ENCODE measurements around the gene LCE1F. TPM values are rescaled to one million over a fixed set of nuclear protein-coding genes. Genes with fewer than 3 reads are reported as not detected.

The LCE1F gene
- total and polyA plus RNA-seq, 2 of the 13 experiments (the other 11 are each of a cell fraction or from before 2014, with no cell fraction given) = not detected

DNA sequence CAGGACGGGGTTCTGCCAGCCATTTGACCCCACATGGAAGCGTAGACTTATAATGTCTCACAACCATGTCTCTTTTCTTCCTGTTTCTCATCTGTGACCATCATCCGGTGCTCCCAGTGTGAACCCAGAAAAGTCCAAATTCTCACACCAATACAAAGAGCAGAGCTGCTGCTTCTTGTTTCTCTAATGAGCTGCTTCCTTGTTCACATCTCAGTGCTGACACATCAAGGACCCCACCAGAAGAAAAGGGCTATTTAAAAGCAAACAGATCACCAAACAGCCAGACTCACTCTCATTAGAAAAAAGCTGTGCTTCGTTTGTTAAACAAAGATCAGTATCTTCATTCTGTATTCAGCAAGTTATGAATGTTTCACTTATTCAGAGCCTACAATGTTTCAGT, 20.7 kb downstream of the LCE1F start:
- Histone ChIP-seq H3K27me3 (ENCODE audit: control insufficient read depth in 1 of 2, insufficient read depth in 2 of 2, low read length in 2 of 2) (no peaks in the 10 kb centered on the region), H2AFZ (ENCODE audit: low read length) (no peak overlapping the region), H3K4me1 (ENCODE audit: insufficient read depth, low read length) (no peaks in the 10 kb centered on the region), H3K27ac (ENCODE audit: extremely low read length, insufficient read depth, low read length) (no peak overlapping the region), H3K4me2 (ENCODE audit: low read depth, low read length) (no peak overlapping the region), H3K9ac (ENCODE audit: insufficient read depth, low read depth, low read length) (no peak overlapping the region), H3K79me2 (ENCODE audit: insufficient read depth, low read length) (no peaks in the 10 kb centered on the region), H3K36me3 (replicated peaks in 1 of 2; ENCODE audit: control insufficient read depth in 1 of 2, insufficient read depth in 2 of 2, low read length in 2 of 2) (no peaks in the 10 kb centered on the region), H4K20me1 (ENCODE audit: insufficient read depth, low read length) (no peaks in the 10 kb centered on the region), H3K9me3 (ENCODE audit: low read length) (no peaks in the 10 kb centered on the region), H3K4me3 (replicated peaks in 1 of 3; ENCODE audit: insufficient read depth in 1 of 3, low read depth in 2 of 3, low read length in 3 of 3) (no peak overlapping the region)
- ATAC-seq (no peak), DNase-seq (ENCODE audit: low spot score) (no peak), FAIRE-seq (no peak)
- POLR2A ChIA-PET = no interaction called here
- in situ Hi-C loops (cut with HindIII; ENCODE audit: extremely low pct_ligation_motif_present, low pct_unique_long_range_greater_than_20kb) (no loop called here), intact Hi-C loops (cut with micrococcal nuclease; ENCODE audit: unreplicated experiment) (no loop called here)
- WGBS (ENCODE audit: low lambda C conversion rate) = 25% methylated on average over 4 of the region's 4 CpGs
- CTCF ChIA-PET (ENCODE audit: low intra/inter-chr PET ratio, low total read pairs) = no interaction called here
- no TSS peak for BruUV-seq (replicated peaks)
- TF ChIP-seq, protein P1, sequence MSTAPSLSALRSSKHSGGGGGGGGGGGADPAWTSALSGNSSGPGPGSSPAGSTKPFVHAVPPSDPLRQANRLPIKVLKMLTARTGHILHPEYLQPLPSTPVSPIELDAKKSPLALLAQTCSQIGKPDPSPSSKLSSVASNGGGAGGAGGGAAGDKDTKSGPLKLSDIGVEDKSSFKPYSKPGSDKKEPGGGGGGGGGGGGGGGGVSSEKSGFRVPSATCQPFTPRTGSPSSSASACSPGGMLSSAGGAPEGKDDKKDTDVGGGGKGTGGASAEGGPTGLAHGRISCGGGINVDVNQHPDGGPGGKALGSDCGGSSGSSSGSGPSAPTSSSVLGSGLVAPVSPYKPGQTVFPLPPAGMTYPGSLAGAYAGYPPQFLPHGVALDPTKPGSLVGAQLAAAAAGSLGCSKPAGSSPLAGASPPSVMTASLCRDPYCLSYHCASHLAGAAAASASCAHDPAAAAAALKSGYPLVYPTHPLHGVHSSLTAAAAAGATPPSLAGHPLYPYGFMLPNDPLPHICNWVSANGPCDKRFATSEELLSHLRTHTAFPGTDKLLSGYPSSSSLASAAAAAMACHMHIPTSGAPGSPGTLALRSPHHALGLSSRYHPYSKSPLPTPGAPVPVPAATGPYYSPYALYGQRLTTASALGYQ (CRISPR knock-in tag; IDR thresholded peaks at IDR 0.05) = no peak
- TF ChIP-seq MTF2 (CRISPR knock-in tag; IDR thresholded peaks at IDR 0.05; ENCODE audit: borderline replicate concordance) (no peak), NR2F1 (CRISPR knock-in tag; IDR thresholded peaks at IDR 0.05) (no peak), MAF1 (CRISPR knock-in tag; IDR thresholded peaks at IDR 0.05; ENCODE audit: borderline replicate concordance) (no peak), SP2 (CRISPR knock-in tag; IDR thresholded peaks at IDR 0.05) (no peak)
- TF ChIP-seq, protein P2, sequence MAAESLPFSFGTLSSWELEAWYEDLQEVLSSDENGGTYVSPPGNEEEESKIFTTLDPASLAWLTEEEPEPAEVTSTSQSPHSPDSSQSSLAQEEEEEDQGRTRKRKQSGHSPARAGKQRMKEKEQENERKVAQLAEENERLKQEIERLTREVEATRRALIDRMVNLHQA (CRISPR knock-in tag; IDR thresholded peaks at IDR 0.05) = no peak
- TF ChIP-seq, protein P3, sequence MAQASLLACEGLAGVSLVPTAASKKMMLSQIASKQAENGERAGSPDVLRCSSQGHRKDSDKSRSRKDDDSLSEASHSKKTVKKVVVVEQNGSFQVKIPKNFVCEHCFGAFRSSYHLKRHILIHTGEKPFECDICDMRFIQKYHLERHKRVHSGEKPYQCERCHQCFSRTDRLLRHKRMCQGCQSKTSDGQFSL (CRISPR knock-in tag; IDR thresholded peaks at IDR 0.05) = no peak

Data from HepG2 (cell line).